ENCODE data around the gene OOSP4A. TPM values are rescaled to one million over a fixed set of nuclear protein-coding genes. Genes with fewer than 3 reads are reported as not detected.
"Not testable (repeated sequence)": the region's sequence is repeated elsewhere in the genome, so short reads cannot be mapped to it uniquely, and the experiment has no call there.

Gene OOSP4A
- total and polyA plus RNA-seq, 10 of the 15 experiments (the other 5 are each of a cell fraction or from before 2014, with no cell fraction given): not detected

- TF ChIP-seq CBX3 (IDR thresholded peaks at IDR 0.05; ENCODE audit: borderline replicate concordance, low read depth) (no peak), ZNF207 (IDR thresholded peaks at IDR 0.05; ENCODE audit: borderline replicate concordance) (no peak), ZZZ3 (IDR thresholded peaks at IDR 0.05; ENCODE audit: control insufficient read depth, insufficient read length, low read depth) (no peak), SUPT20H (IDR thresholded peaks at IDR 0.05; ENCODE audit: borderline replicate concordance, control insufficient read depth, low read depth, low read length) (no peak), EED (IDR thresholded peaks at IDR 0.05; ENCODE audit: low read depth) (no peak)
Measured at GRCh38 chr11:59981106-59981770, 17.4 kb downstream of the OOSP4A start (continued).

GRCh38 chr11:59982037-59982436 lies 18.2 kb downstream of the OOSP4A start:
- H3K9ac ChIP-seq (ENCODE audit: control insufficient read depth, insufficient read depth, low read length); ATAC-seq; H3K9me3 ChIP-seq (replicated peaks; ENCODE audit: control insufficient read depth, insufficient read depth, low read length); H3K4me2 ChIP-seq (ENCODE audit: control insufficient read depth, insufficient read depth); in situ Hi-C loops (cut with MboI); BruUV-seq (replicated peaks); H4K20me1 ChIP-seq (ENCODE audit: control insufficient read depth, insufficient read depth); RAD21 ChIA-PET (ENCODE audit: unreplicated experiment); DNase-seq (ENCODE audit: low read depth, low spot score); H3K79me2 ChIP-seq (ENCODE audit: control insufficient read depth, insufficient read depth, low read length); CTCF ChIA-PET; FAIRE-seq; POLR2A ChIA-PET; H3K4me1 ChIP-seq (ENCODE audit: control insufficient read depth, insufficient read depth, low read length); H3K36me3 ChIP-seq (ENCODE audit: control insufficient read depth in 2 of 2, insufficient read depth in 2 of 2, low read length in 1 of 2); H3K27ac ChIP-seq (ENCODE audit: control insufficient read depth, insufficient read depth); SMC1A ChIA-PET (ENCODE audit: uncharacterized antibody, unreplicated experiment); H2AFZ ChIP-seq (ENCODE audit: control insufficient read depth, low read depth, low read length); H3K27me3 ChIP-seq (replicated peaks in 1 of 2; ENCODE audit: control insufficient read depth in 2 of 2, insufficient read depth in 2 of 2, low read length in 1 of 2); H3K4me3 ChIP-seq: not testable (repeated sequence)
- intact Hi-C loops (cut with micrococcal nuclease; ENCODE audit: unreplicated experiment): loop anchor here (10.0 kb wide), 1 partner anchor 273 kb away; no protein-coding TSS in a partner anchor
- 22% methylated on average over 4 of the region's 4 CpGs for WGBS (ENCODE audit: insufficient coverage, insufficient replicate concordance, low lambda C conversion rate, missing lambda C conversion rate)

DNA sequence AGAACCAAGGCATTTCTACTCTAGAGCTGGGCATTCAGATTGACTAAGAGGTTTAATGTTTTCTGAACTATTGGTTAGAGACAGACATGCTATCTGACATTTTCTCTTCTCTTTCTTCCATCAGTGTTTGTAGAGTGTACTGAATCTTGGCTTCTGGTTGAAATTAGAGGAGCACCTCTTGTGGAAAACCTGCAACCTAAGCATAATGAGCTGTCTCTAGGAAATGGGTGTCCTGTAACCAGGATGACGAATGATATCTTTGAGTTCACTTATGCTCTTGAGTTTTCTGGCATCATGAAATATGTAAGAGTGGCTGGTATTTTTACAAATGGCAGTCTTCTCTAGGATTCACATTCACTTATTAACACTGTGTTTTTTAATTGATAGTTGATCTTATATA lies 19.4 kb downstream of the OOSP4A start:
- CTCF ChIA-PET: no interaction called here
- TF ChIP-seq, protein P1, sequence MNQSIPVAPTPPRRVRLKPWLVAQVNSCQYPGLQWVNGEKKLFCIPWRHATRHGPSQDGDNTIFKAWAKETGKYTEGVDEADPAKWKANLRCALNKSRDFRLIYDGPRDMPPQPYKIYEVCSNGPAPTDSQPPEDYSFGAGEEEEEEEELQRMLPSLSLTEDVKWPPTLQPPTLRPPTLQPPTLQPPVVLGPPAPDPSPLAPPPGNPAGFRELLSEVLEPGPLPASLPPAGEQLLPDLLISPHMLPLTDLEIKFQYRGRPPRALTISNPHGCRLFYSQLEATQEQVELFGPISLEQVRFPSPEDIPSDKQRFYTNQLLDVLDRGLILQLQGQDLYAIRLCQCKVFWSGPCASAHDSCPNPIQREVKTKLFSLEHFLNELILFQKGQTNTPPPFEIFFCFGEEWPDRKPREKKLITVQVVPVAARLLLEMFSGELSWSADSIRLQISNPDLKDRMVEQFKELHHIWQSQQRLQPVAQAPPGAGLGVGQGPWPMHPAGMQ (IDR thresholded peaks at IDR 0.05; ENCODE audit: borderline replicate concordance): no peak
- TF ChIP-seq, protein P2, sequence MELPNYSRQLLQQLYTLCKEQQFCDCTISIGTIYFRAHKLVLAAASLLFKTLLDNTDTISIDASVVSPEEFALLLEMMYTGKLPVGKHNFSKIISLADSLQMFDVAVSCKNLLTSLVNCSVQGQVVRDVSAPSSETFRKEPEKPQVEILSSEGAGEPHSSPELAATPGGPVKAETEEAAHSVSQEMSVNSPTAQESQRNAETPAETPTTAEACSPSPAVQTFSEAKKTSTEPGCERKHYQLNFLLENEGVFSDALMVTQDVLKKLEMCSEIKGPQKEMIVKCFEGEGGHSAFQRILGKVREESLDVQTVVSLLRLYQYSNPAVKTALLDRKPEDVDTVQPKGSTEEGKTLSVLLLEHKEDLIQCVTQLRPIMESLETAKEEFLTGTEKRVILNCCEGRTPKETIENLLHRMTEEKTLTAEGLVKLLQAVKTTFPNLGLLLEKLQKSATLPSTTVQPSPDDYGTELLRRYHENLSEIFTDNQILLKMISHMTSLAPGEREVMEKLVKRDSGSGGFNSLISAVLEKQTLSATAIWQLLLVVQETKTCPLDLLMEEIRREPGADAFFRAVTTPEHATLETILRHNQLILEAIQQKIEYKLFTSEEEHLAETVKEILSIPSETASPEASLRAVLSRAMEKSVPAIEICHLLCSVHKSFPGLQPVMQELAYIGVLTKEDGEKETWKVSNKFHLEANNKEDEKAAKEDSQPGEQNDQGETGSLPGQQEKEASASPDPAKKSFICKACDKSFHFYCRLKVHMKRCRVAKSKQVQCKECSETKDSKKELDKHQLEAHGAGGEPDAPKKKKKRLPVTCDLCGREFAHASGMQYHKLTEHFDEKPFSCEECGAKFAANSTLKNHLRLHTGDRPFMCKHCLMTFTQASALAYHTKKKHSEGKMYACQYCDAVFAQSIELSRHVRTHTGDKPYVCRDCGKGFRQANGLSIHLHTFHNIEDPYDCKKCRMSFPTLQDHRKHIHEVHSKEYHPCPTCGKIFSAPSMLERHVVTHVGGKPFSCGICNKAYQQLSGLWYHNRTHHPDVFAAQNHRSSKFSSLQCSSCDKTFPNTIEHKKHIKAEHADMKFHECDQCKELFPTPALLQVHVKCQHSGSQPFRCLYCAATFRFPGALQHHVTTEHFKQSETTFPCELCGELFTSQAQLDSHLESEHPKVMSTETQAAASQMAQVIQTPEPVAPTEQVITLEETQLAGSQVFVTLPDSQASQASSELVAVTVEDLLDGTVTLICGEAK (IDR thresholded peaks at IDR 0.05; ENCODE audit: borderline replicate concordance): no peak
- no peak for TF ChIP-seq GABPA (IDR thresholded peaks at IDR 0.05; ENCODE audit: low read depth)
- no peak for TF ChIP-seq PAX5 (IDR thresholded peaks at IDR 0.05; ENCODE audit: borderline replicate concordance, low read depth, low read length)
- TF ChIP-seq MTA3 (IDR thresholded peaks at IDR 0.05; ENCODE audit: borderline replicate concordance, low read length): no peak
- no peak for TF ChIP-seq NFIC (IDR thresholded peaks at IDR 0.05; ENCODE audit: low read depth, low read length)

More for the DNA sequence above, 19.4 kb downstream of the OOSP4A start:
- no TSS peak for BruUV-seq (replicated peaks)
- FAIRE-seq (no peak), ATAC-seq (no peak), DNase-seq (ENCODE audit: low read depth, low spot score) (no peak)
- Histone ChIP-seq H3K27me3 (replicated peaks in 1 of 2; ENCODE audit: control insufficient read depth in 2 of 2, insufficient read depth in 2 of 2, low read length in 1 of 2) (no peaks in the 10 kb centered on the region; a peak in 1 of 4 replicates), H2AFZ (ENCODE audit: control insufficient read depth, low read depth, low read length) (no peak overlapping the region), H3K4me3 (no peak overlapping the region), H3K4me2 (ENCODE audit: control insufficient read depth, insufficient read depth) (no peak overlapping the region), H3K79me2 (ENCODE audit: control insufficient read depth, insufficient read depth, low read length) (no peaks in the 10 kb centered on the region), H3K4me1 (ENCODE audit: control insufficient read depth, insufficient read depth, low read length) (no peaks in the 10 kb centered on the region), H3K9ac (ENCODE audit: control insufficient read depth, insufficient read depth, low read length) (no peak overlapping the region), H3K9me3 (replicated peaks; ENCODE audit: control insufficient read depth, insufficient read depth, low read length) (no peaks in the 10 kb centered on the region), H3K27ac (ENCODE audit: control insufficient read depth, insufficient read depth) (no peak overlapping the region), H4K20me1 (ENCODE audit: control insufficient read depth, insufficient read depth) (no peaks in the 10 kb centered on the region), H3K36me3 (ENCODE audit: control insufficient read depth in 2 of 2, insufficient read depth in 2 of 2, low read length in 1 of 2) (no peaks in the 10 kb centered on the region)
- ChIA-PET SMC1A (ENCODE audit: uncharacterized antibody, unreplicated experiment) (no interaction called here), RAD21 (ENCODE audit: unreplicated experiment) (no interaction called here), POLR2A (no interaction called here)
- 0% methylated on average over 1 of the region's 1 CpG for WGBS (ENCODE audit: insufficient coverage, insufficient replicate concordance, low lambda C conversion rate, missing lambda C conversion rate)
- in situ Hi-C loops (cut with MboI): no loop called here
- intact Hi-C loops (cut with micrococcal nuclease; ENCODE audit: unreplicated experiment): loop anchor here (10.0 kb wide), 1 partner anchor 272 kb away; no protein-coding TSS in a partner anchor

Measured in GM12878 (cell line).